IPS-15b (cell line): ENCODE measurements around the gene SMURF2.
A peak's percentile ranks its signal among the peaks of the same experiment; 100 is the strongest.

Source experiments
- H3K27me3 ChIP-seq: one replicate; pipeline ENCODE4 v1.6.1; 2013; ENCODE audit warnings: low read length; ENCODE audit not compliant: control insufficient read depth, insufficient read depth
- H3K36me3 ChIP-seq: one replicate; pipeline ENCODE4 v1.6.1; 2013; ENCODE audit warnings: low read length; ENCODE audit not compliant: control insufficient read depth, insufficient read depth
- H3K4me1 ChIP-seq: one replicate; pipeline ENCODE4 v1.6.1; 2013; ENCODE audit warnings: mild to moderate bottlenecking, low read length; ENCODE audit not compliant: control insufficient read depth, insufficient read depth
- H3K4me3 ChIP-seq: one replicate; pipeline ENCODE4 v1.5.1; 2013; ENCODE audit warnings: low read depth, low read length
- H3K9ac ChIP-seq: one replicate; pipeline ENCODE4 v1.6.1; 2013; ENCODE audit warnings: low read depth, mild to moderate bottlenecking, low read length
- H3K9me3 ChIP-seq: one replicate; pipeline ENCODE4 v1.6.1; 2013; ENCODE audit warnings: mild to moderate bottlenecking, low read length; ENCODE audit not compliant: control insufficient read depth, insufficient read depth

Gene SMURF2

DNA sequence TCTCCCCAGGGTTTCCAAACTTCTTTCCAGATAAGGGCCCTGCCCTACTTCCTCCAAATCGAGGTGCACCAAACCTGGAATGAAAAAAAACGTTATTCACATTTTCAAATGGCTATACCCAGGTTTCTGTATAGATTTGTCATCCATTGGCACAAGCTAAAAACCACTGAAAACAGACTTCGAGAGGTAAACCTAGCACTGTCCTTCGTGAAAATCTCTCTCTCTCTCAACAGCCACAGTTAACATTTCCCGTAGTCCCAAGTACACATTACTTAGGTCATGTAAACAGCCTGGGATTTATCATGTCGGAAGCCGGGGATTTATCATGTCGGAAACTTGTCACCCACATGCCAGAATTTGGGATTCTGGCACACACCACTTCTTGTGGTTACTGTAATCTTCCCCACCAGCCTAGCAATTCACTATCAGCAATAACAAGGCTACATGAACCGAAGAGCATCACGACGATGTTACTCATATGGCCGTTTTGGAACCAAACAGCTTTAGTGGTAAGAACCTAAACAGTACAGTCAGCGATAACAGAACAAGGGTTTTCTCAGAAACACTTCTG is 157.3 kb downstream of the SMURF2 start:
- H3K27me3 ChIP-seq, result no peaks in the 10 kb centered on the region
- H3K4me1 ChIP-seq, result no peaks in the 10 kb centered on the region
- H3K9ac ChIP-seq, result peak overlapping the region; percentile 100
- peak overlapping the region; percentile 98 for H3K4me3 ChIP-seq
- no peaks in the 10 kb centered on the region for H3K9me3 ChIP-seq
- peaks cover 43% of the 10 kb centered on the region for H3K36me3 ChIP-seq

DNA sequence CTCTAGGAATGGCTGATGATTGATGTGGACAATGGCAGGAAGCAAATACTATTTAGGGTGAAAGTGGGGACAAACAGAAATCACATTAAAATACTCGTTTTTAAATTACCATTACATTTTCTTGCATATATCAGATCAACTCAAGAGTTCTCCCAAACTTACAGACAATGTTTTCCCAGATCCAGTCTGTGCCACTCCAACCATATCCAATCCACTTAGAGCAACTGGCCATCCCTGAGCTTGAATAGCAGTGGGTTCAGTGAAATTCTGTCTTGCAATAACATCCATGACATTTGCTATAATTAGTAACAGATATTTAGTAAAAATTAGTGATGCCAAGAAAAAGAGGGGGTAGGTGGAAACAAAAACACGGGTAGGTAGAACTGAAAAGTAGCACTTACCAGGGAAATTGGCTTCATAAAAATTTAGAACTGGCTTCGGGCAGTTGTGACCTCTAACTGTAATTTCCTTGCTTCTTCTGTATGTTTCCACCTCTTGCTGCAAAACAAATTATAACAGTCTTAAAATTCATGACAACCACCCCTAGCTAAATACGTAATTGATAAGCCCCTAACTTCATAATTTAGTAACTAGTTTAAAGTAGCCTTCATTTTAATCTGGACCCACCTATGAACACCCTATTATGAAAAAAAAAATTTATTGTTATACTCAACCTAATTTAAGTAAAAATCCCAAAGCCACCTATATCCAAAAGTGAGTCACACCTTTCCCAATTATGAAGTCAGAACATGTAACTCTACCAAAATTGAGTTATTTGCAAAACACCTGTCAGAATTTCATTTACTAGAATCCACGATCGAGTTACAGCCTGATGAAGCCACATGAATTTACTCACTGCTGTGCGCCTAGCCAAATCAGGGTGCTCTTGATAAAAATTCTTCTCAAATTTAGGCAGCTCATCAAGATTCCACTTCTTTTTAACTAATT is 158.0 kb downstream of the SMURF2 start:
- H3K9ac ChIP-seq, result peak overlapping the region; percentile 100
- H3K27me3 ChIP-seq, result no peaks in the 10 kb centered on the region
- H3K36me3 ChIP-seq, result peaks cover 44% of the 10 kb centered on the region
- H3K9me3 ChIP-seq, result no peaks in the 10 kb centered on the region
- H3K4me1 ChIP-seq, result no peaks in the 10 kb centered on the region
- peak overlapping the region; percentile 98 for H3K4me3 ChIP-seq

DNA sequence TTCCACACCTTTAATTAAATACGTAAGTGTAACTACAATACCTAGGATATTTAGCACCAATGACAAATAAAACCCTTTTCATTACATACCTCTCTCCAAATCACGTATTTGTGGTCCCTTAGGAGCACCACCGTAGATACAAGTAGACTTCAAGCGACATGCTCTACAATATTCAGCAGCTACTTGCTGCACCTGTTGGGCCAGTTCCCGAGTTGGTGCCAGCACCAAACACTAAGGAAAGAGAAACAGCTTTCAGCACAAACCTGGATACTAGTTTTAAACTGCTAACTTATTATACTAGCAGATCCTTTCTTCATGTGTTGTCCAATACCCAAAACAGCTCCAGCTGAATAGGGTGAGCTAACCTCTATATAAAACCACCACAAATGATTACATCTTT is 158.8 kb downstream of the SMURF2 start:
- Histone ChIP-seq H3K4me1 (no peaks in the 10 kb centered on the region), H3K27me3 (no peaks in the 10 kb centered on the region), H3K9ac (no peak overlapping the region), H3K9me3 (no peaks in the 10 kb centered on the region), H3K4me3 (no peak overlapping the region), H3K36me3 (peaks cover 44% of the 10 kb centered on the region)

DNA sequence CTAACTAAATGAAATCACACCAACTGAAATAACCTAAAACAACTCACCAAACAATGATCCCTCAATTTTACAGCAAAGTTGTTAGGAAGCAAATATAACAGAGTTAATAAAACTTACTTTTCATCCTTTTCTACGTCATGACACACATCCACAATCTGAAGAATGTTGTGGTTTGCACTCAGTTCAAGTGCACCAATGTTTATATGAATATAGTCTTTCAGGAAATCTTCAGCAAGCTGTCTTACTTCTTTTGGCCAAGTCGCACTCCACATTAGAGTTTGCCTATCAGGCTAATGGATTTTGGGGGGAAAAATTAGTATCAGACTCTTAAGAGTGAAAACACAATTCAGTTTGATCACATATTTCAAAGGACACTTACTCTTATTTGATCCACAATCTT is 159.3 kb downstream of the SMURF2 start:
- Histone ChIP-seq H3K36me3 (peaks cover 44% of the 10 kb centered on the region), H3K9me3 (no peaks in the 10 kb centered on the region), H3K27me3 (no peaks in the 10 kb centered on the region), H3K4me1 (no peaks in the 10 kb centered on the region), H3K4me3 (no peak overlapping the region), H3K9ac (no peak overlapping the region)

DNA sequence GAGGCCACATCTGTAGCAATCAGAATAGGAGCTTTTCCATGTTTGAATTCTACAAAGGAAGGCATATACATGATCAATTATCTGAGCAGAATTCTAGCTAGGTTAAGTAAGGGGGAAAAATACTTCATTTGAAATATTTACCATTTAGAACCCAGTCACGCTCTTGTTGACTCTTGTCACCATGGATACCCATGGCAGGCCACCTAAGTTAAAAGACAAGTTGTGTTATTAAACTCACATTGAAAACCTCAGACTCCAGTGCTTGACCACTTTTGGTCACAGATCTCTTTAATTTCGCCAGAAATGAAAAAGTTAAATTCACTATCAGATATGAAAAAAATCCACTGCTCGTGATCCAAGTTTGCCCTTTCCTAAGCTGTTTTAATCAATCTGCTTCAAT is 160.1 kb downstream of the SMURF2 start:
- peaks cover 44% of the 10 kb centered on the region for H3K36me3 ChIP-seq
- H3K9me3 ChIP-seq, result no peaks in the 10 kb centered on the region
- H3K4me3 ChIP-seq, result no peak overlapping the region
- no peaks in the 10 kb centered on the region for H3K27me3 ChIP-seq
- no peak overlapping the region for H3K9ac ChIP-seq
- H3K4me1 ChIP-seq, result no peaks in the 10 kb centered on the region

DNA sequence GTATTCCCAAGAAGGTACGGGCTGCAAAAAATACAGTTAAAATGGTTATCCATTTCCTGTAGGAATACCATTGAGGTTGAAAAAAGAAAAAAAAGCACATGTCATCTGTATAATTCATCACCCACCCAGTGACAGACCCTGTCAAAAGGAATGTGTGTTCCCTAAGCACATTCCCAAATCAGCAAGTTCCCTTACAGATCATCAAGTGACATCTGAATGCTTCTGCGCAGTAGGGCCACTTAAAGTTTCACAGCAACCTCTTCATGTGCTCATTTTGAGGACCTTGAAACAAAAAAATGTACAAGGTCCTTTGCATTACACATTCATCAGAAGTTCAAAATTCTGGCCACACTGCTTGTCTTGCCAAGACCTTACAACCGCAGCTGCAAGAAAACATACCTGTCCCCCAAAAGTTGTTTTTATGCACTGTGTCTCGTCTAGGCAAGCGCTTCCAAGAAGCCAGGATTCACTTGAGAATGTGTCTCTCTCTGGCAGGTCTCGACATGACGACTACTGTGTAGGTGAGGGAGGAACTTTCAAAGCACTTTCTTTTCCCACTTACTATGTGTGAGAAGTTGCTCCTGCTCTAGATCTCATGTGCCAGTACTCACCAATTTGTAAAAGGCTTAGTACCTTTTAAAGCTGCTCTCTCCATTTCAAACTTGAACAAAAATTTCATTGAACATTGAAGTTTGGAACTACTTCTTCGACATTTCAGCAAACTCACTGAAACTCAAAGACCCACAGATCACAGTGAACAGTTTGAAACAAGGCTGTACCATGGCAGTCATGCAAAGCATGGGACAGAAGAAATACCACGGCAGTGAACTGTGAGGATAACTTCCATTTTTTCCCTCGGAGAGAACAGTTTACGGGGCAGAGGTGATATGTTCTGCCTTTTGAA is 161.0 kb downstream of the SMURF2 start:
- H3K36me3 ChIP-seq, result peaks cover 44% of the 10 kb centered on the region
- H3K4me1 ChIP-seq, result no peaks in the 10 kb centered on the region
- no peaks in the 10 kb centered on the region for H3K27me3 ChIP-seq
- H3K9me3 ChIP-seq, result no peaks in the 10 kb centered on the region
- no peak overlapping the region for H3K4me3 ChIP-seq
- H3K9ac ChIP-seq, result no peak overlapping the region

DNA sequence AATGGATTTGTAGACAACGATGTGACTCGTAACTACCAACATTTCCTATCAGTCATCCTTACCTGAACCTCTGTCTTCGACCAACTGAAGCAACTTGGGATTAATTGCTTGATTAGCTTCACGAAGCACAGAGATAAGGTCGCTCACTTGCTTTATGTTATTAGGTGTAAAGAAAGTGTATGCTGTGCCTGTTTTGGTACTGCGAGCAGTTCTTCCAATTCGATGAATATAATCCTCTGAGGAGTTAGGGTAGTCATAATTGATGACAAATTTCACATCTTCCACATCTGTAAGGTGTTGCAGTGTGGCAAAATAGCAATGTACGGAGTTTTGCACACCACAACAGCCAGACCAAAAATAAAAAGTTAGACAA is 161.6 kb downstream of the SMURF2 start:
- no peaks in the 10 kb centered on the region for H3K4me1 ChIP-seq
- no peaks in the 10 kb centered on the region for H3K27me3 ChIP-seq
- H3K9me3 ChIP-seq, result no peaks in the 10 kb centered on the region
- H3K36me3 ChIP-seq, result peaks cover 44% of the 10 kb centered on the region
- H3K9ac ChIP-seq, result no peak overlapping the region
- H3K4me3 ChIP-seq, result no peak overlapping the region

DNA sequence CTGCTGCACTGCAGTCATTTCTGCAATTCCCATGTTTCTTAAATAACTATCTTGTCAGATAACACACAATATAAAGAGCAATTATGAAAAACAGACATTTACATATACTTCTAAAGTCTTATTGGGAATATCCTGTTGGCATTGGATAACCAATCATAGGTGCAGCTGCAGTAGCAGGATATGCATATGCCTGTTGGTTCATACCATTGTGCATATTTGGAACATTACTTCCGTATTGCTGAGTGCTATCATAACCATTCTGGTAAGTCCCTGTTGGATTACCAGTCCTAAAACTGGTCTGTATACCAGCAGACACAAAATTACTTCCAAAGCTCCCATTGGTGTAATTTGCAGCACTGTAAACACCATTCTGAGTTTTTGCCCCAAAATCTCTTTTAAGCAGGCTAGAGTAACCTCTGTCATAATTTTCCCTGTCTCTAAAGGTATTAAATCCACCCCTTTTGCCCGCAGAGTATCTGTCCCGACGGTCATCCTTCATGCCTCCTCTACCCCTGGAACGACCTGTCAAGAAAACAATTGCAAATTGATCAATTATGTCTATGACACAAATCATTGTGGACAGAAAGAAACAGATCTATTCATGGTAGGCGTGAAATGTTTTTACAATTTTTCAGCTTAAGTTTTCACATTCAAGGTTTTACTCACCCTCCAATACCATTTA is 162.2 kb downstream of the SMURF2 start:
- Histone ChIP-seq H3K9ac (no peak overlapping the region), H3K36me3 (peaks cover 44% of the 10 kb centered on the region), H3K27me3 (no peaks in the 10 kb centered on the region), H3K4me1 (no peaks in the 10 kb centered on the region), H3K4me3 (no peak overlapping the region), H3K9me3 (no peaks in the 10 kb centered on the region)

DNA sequence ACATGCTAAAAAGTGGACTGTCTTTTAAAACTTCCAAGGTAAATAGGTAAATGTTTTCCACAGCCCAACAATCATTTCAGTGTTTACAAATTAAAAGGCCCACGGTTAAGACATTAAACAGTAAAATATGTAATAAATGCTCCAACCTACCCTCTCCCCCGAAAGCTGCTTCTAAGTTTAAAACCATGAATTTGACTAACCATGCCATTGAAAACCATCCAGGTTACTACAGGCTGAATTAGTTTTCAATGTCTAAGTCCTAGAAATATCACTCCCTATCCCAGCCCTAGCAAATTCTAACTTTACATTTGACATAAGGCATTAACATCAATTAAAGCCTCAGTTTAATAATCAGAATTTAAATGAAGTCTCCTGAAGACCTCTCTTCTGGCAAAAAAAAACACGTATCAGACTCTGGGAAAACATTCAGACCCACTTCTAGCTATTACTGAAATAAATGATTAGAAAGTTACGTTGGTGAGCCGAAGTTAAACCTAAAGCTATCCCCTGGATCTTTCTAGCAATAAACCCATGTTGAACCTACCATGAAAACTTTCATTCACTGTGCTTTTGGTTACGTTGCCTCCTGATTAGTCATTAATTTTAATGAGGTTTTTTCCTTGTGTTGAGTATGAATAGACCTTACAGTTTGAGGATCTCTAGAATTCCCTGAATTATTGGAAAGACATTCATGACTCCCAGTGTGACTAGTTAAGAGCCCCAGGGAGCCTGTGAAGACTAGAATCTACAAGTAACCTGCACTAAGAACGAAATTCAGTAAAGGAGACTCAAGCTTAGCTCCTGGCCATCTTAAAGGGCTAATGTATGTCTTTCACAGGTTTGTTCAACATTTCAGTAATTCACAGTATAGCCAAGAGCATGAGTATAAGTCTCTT is 163.6 kb downstream of the SMURF2 start:
- no peak overlapping the region for H3K4me3 ChIP-seq
- no peaks in the 10 kb centered on the region for H3K4me1 ChIP-seq
- H3K36me3 ChIP-seq, result peaks cover 37% of the 10 kb centered on the region
- H3K27me3 ChIP-seq, result no peaks in the 10 kb centered on the region
- H3K9me3 ChIP-seq, result no peaks in the 10 kb centered on the region
- no peak overlapping the region for H3K9ac ChIP-seq

DNA sequence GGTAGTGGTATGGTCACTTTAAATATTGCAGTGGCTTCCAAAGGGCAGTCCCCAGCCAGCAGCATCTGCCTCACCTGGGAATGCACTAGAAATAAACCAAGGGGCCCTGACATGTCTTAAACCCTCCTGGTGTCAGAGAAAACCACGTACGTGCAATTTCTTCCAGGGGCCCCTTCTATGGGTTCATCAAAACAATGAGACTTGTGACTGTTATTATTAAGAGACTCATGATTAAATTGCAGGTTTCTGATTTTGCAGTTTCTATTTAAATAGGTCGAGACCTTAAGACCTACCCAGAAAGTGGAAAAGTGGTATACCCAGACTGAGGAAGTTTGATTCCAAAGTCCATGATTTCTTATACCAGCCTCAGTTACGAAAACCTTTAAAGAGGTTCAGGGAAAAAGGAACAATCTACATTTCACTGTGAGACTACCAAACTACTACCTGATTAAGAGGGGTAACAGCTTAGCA is 164.5 kb downstream of the SMURF2 start:
- Histone ChIP-seq H3K4me3 (peak overlapping the region; percentile 79), H3K9ac (peak overlapping the region; percentile 62), H3K4me1 (no peaks in the 10 kb centered on the region), H3K36me3 (peaks cover 30% of the 10 kb centered on the region), H3K27me3 (no peaks in the 10 kb centered on the region), H3K9me3 (no peaks in the 10 kb centered on the region)
